Globus pallidus (tissue), 1 donor: ENCODE data around the gene CTNNA2.

Experiments used
- DNase-seq: peaks from one replicate; pipeline ENCODE4 v3.0.0-alpha.2; 2015; ENCODE audit warnings: low spot score

Gene CTNNA2

DNA sequence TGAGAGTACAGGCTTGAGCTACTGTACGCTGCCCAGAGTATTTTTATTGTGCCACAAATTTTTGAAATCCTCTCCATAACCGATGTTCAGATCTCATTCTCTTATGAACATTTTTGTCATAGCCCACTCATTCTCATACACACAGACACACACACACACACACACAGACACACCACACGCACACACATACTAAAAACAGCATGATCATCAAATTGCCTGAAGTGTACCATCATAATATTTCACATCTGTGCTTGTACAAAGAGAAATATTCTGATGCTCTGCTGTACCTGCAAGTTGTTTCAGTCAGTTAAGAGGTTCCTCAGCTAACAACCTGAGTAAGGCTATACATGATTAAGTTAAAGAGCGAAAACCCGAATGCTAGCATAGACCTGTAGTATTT is 696.6 kb downstream of the CTNNA2 start:
- no peak for DNase-seq

DNA sequence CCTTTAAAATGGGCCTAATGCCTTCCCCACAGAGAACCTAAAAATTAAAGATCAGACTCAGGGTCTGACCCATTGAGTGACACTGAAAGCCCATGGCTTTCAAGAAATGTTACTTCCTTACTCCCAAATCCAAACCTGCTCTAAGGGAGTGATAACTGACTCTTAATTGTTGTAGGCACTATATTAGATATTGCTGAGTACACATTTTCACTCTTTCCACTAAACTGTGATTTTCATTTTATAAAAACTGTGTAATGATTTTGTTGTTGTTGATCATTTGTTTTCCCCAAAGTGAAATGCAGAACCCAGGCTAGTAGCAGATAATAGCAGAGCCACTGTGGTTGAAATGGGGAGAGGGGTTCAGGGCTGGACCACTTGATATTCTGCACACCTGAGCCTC is 704.6 kb downstream of the CTNNA2 start:
- DNase-seq = no peak

- no peak for DNase-seq
Measured at GRCh38 chr2:80222644-80223043, 709.8 kb downstream of the CTNNA2 start.

DNA sequence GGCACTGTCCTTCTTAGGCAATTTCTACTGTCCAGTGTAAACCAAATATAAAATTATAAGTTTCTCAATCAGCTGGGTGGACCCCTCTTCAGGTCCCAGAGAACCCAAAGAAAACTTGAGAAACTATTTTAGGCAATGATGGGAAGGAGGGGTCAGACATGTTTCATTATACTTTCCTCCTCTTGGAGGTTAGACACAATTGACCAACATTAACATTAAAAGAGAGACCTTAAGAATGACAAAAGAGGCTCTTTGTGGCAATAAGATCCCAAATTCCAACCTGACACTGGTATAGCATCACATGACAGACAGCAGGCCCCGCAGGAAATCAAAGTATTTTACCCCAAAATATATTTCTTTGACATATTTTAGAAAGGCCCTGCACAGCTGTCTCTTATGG is 718.6 kb downstream of the CTNNA2 start:
- no peak for DNase-seq

DNA sequence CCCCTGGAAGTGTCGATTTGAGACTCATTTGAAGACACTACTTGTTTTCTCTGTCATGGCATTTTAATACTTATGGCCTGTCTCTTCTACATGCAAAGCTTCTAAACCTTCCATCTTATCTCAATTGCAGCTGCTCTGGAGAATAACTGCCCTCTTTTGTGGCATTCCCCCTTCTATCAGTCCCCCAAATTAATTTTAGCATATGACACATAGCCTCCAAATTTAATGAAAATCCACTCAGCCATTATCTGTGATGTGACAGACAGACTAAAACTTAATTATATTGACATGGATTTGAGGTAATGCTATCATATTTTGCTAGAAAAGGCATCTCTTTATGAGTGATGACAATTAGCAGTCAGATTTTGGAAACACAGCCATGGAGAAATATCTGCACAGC is 720.5 kb downstream of the CTNNA2 start:
- no peak for DNase-seq

GRCh38 chr2:80238692-80239469 is 726.0 kb downstream of the CTNNA2 start:
- DNase-seq = peak; percentile 31

DNA sequence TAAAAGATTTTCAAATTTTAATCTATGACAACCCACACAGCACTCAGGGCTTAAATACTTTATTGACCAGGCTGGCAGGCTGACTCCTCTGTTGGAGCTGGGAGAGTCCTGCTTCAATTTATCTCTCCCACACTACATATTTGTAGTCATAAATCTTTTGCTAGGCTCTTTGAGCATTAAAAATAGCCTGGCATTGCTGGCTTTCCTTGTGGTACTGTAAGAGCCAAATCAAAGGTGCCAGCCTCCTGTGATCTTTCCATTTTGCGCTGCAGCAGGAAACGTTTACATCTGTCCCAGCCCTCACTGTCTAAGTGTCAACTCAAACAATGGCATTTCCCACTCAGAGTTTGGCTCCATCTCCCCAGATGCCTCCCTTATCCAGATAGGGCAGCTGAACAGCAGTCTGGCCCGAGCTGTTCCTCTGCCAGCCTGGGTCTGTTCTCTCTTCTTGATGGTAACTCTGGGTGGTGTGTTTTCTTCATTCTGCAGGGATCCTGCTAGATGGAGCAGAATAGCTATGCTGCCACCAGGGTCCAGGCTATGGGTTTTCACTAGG is 729.6 kb downstream of the CTNNA2 start:
- no peak for DNase-seq

DNA sequence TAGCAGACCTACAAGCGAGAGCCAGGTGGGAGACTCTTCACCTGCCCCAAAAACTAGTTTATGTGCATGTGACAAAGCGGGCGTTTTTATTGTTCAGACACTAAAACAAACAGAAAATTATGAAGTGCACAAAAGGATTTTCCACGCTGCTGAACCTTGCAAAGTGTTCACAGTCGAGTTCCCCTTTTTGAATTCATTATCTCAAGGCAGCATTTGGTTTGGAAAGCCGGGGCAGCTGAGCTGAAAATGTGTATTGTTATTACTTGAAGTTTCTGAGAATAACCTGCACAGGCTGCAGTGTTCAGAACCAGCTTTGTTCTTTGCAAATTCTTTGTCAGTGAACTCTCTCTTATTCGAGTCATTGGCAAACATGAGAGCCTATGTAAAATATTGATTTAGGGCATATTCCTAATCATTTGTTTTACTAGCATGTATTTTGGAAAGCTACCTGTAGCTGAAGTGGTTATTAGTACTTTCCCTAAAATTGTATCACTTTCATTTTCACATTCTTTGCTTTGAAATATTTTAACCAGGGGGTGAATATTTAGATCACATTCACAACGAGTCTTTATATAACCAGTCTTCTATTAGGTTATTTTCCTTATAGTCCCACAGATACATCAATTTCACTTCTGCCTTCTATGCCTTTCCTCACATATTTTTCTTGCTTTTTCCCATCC is 732.2 kb downstream of the CTNNA2 start:
- DNase-seq = no peak

DNA sequence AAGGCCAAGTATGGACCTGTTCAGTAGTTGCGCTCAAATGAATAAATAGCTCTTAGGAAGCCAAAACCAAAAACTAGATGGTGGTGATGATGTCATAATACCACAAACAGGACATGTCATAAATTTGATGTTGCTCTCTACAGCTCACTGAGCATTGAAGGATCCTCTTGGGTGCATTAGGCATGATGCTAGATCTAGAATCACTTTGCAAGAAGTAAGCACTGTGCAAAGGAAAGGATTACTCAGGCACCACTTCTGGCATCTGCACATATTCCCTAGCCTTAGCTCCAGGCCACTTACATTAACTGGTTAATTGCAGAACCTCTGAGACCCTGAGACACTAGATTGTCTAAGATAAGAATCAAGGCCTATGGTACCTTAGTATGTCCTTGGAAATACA is 733.7 kb downstream of the CTNNA2 start:
- DNase-seq = no peak

DNA sequence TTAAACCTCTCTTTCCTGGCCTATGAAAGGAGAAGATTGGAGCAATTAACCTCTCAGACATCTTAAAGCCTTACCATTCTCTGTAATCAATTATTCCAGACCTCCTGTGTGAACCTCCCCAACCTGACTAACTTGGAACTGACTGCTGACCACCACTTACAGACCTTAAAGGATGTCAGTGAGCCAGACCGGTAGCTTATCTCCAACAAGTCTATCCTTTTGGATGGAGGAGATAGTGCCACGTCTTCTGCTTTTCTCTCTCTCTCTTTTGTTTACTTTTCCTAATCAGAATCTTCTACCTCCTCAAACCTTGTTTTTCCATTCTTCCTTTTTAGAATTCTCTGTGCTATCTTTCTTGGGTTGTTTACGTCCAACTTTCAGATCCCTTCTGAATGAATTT is 734.5 kb downstream of the CTNNA2 start:
- DNase-seq = no peak

- no peak for DNase-seq
Measured at GRCh38 chr2:80248146-80248545, 735.3 kb downstream of the CTNNA2 start.

DNA sequence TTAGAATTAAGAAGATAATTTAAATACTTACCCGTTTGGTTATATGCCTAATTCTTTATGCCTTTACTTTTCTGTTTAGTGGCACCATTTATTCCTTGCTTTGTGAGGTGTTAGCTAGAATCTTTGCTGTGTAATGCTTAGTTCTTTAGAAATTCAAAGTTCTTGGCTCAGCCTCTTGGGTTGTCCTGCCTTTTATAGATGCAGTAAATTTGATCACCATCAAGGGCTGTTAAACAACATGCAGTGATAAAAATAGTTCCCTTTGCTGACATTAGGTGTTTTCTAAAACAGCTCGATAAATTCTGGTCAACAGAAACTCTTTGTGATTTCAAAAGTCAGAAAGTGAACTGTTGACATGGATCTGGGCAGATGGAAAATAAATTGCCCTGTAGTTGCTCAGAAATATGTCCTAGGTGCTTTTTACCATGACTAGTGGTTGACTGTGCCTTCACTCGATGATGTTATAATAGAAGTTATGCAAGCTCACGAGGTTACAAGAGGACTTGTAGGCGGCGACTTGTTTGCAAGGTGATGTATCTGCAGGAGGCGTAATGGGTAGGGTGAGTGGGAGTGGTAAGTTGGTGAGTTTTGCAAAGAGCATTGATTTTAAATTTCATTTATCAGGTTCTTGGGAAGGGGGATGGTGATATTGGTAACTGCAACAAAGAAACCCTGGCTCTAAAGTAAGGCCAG is 739.6 kb downstream of the CTNNA2 start:
- no peak for DNase-seq

- DNase-seq = peak; percentile 27
Measured at GRCh38 chr2:80255918-80256781, 743.3 kb downstream of the CTNNA2 start.

DNA sequence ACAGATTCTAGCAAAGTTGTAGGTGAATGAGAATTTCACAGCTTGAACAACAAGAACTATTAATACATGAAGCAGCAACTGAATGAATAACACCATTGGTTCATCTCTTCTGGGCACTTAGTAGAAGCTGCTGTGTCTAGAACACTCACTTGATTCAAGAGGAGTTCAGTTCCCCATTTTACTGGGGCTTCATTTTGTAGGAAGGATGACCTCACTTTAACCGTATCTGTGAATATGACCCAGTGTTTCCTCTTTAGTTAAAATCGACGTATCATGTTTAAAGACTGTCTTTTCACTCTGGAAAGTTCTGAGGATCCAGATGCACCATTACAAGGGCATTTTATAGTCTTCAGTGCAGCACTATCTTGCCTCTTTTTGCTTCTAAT is 743.9 kb downstream of the CTNNA2 start:
- DNase-seq = no peak

DNA sequence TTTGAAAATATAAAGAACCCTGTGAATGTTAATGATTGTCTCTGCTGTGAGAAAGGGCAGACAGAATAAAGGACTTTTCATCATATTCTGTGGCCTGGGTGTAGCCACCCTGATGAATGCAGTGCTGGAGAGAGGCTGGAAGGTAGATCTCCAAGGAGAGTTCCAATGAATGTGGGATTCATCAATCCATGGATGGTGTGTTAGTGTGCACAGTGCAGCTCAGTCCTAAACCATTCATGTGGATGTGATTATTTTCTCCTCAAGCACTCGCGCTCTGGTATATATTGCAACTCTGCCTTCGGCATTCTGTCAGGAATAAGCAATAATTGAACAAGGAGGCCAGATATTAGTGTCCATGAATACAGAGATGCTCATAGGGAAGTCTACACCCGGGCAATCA is 744.6 kb downstream of the CTNNA2 start:
- DNase-seq = no peak

GRCh38 chr2:80258341-80258740 is 745.5 kb downstream of the CTNNA2 start:
- DNase-seq = no peak

- no peak for DNase-seq
Measured at GRCh38 chr2:80258793-80259192, 745.9 kb downstream of the CTNNA2 start.

DNA sequence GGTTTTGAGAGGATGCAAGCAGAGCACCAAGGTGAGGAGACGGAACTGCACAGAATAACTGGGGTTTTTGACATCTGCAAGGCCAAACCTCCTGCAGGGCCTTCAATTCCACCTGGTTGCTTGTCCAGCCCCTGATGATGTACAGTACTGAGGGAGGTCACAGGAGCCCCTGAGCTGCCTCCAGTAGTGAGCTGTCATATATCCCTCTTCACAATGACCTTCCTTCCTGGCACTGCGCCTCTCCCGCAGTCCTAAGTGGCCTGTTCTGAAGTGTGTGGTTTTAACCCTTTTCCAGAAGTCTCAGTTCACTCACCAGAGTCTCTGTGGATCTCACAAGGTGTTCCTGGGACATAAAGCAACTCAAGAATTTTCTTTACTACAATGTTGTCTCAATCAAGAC is 746.4 kb downstream of the CTNNA2 start:
- no peak for DNase-seq

GRCh38 chr2:80266231-80266630 is 753.4 kb downstream of the CTNNA2 start:
- no peak for DNase-seq

- no peak for DNase-seq
Measured at GRCh38 chr2:80269806-80270205, 757.0 kb downstream of the CTNNA2 start.

GRCh38 chr2:80280598-80280997 is 767.7 kb downstream of the CTNNA2 start:
- no peak for DNase-seq

GRCh38 chr2:80281049-80281448 is 768.2 kb downstream of the CTNNA2 start:
- no peak for DNase-seq
